Mononuclear cell (primary cell): ENCODE results near the gene MUC20. TPM values are rescaled to one million over a fixed set of nuclear protein-coding genes. Genes with fewer than 3 reads are reported as not detected.
"Not testable (repeated sequence)": the region's sequence is repeated elsewhere in the genome, so short reads cannot be mapped to it uniquely, and the experiment has no call there.

Experiments
- H3K27me3 ChIP-seq: 2 replicates; pipeline ENCODE4 v1.6.0; 2011; ENCODE audit warnings: low read length, control low read depth; ENCODE audit not compliant: insufficient read depth
- H3K4me1 ChIP-seq: 2 replicates; pipeline ENCODE4 v1.5.1; 2011; ENCODE audit warnings: mild to moderate bottlenecking, low read length, control low read depth; ENCODE audit not compliant: insufficient read depth
- H3K4me3 ChIP-seq: 2 replicates; pipeline ENCODE4 v1.5.1; 2011; ENCODE audit warnings: mild to moderate bottlenecking, low read length, moderate library complexity
- H3K9me3 ChIP-seq: 2 replicates; pipeline ENCODE4 v1.5.1; 2011; ENCODE audit warnings: low read depth, mild to moderate bottlenecking, control low read depth, low read length
- total RNA-seq: library from RNA; depleted of rRNA; stranded (reverse); fragments of >200 nt; gene quantifications from one replicate; pipeline ENCODE4 v1.2.3, GENCODE V29; 2012

Gene MUC20
- total RNA-seq, 1 donor, result 0.84 TPM

DNA sequence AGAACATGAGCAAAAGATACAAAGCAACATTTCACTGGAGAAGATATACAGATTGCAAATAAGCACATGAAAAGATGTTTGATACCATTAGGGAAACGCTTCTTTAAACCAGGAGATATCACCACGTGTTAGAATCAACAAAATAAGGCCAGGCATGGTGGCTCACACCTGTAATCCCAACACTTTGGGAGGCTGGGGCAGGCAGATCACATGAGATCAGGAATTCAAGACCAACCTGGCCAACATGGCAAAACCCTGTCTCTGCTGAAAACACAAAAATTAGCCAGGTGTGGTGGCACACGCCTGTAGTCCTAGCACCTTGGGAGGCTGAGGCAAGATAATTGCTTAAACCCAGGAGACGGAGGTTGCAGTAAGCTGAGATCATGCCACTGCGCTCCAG lies 20.5 kb upstream of the MUC20 start:
- Histone ChIP-seq H3K4me3 (no peak overlapping the region), H3K27me3 (no peaks in the 10 kb centered on the region), H3K4me1 (no peaks in the 10 kb centered on the region), H3K9me3 (no peaks in the 10 kb centered on the region)

DNA sequence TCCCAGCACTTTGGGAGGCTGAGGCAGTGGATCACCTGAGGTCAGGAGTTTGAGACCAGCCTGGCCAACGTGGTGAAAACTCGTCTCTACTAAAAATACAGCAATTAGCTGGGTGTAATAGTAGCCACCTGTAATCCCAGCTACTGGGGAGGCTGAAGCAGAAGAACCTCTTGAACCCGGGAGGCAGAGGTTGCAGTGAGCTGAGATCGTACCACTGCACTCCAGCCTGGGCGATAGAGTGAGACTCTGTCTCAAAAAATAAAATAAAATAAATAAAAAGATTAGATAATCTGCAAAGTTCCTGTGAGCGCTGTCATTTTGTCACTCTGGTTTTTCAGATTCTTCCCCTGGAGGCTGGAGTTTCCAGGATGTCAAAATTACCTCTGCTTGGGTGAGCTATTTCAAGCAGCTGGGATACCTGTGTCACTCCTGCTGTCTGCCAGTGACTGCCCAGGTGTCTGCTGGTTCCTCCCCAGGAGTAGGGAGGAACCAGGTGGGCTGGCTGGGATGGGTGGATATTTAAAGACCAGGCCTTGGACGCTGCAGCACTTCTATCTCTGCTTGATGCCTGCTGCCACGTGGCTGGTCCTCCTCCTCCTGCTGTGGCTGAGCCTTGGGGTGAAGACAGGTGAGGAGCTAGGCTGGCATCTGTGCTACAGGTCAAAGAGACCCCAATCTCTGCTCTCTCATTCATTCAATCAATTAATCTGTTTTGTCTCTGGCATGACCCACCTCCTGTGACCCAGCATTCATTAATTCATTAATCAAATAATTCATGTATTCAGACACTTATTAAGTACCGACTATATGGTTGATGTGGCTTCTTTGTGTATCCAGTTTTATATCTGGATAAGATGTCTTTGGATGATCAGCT lies 19.5 kb upstream of the MUC20 start:
- H3K4me1 ChIP-seq, result no peaks in the 10 kb centered on the region
- H3K9me3 ChIP-seq, result no peaks in the 10 kb centered on the region
- no peaks in the 10 kb centered on the region for H3K27me3 ChIP-seq
- no peak overlapping the region for H3K4me3 ChIP-seq

DNA sequence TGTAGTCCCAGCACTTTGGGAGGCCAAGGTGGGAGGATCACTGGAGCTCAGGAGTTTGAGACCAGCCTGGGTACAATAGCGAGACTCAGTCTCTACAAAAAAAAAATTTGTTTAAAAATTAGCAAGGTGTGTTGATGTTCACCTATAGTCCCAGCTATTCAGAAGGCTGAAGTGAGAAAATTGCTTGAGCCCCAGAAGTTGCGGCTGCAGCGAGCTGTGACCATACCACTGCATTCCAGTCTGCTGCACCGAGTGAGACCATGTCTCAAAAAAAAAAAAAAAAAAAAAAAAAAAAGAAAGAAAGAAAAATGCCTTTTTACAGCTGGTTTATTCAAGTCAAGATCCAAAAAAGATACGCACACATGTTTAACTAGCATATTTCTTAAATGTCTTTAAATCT lies 17.0 kb upstream of the MUC20 start:
- Histone ChIP-seq H3K9me3 (no peaks in the 10 kb centered on the region), H3K4me1 (no peaks in the 10 kb centered on the region), H3K4me3 (no peak overlapping the region), H3K27me3 (no peaks in the 10 kb centered on the region)

DNA sequence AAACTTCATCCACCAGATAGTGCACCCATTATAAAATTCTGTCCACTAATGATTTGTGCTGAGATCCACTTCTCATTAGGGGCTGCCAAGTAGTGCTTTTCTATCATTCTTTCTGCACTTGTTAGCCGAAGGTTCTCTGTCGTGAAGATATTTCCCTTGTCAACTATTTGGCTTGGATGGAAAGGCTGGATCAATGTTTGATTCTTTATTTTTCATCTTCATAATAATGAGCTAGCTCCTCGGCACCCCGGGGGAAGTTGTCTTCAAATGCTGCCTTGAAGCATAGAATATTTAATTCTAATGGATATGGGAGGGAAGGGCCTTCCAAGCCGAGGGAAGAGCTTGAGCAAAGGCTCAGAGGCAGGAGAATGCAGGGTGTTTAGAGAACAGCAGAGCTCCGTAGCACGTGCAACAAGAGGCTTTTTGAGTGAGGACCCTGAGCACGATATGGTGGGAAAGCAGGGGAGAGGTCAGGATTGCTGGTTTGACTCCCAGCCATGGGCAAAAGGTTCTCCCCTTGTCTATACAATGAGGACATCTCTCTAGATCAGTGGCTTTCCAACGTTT lies 16.3 kb upstream of the MUC20 start:
- H3K9me3 ChIP-seq, result no peaks in the 10 kb centered on the region
- no peak overlapping the region for H3K4me3 ChIP-seq
- H3K4me1 ChIP-seq, result no peaks in the 10 kb centered on the region
- no peaks in the 10 kb centered on the region for H3K27me3 ChIP-seq

DNA sequence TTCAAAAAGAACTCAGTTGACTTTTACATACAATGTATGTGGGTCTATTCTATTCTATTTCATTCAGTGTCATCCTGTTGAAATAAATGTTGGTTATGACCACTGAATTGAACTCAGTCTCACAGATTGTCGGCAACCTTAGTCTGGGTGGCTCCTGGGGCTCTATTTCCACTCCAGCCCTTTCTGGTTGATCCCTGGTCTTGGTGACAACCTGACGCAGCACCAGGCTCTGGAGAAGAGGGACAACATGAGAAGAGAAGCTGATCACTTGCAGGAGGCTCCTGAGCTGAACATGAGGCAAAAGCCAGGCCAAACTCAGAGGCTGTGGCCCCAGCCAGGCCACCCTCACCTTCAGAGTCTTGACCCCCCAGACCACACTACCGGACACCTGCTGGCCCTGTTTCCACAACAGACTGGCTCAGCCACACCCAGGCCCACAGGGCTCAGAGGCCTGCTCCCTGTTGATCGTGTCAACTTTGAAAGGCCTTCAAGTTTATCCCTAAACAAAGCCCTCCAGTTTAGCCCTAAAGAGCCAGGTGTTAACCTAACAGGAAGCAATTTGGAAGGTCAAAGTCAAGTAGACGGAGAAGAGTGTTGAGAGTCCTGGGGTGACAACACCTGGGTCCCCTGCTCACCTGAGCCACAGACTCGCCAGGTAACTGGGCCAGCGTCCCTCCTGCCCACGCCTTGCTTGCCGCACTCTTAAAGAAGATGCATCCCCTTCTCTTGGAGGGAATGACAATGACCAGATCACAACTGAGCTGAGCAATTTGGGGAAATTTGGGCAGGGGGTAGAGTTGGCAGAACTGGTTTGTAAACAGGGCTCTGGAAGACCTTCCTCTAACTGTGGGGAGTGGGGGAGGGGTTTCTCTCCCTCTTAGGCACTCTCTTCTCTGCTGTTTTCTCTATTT lies 15.4 kb upstream of the MUC20 start:
- H3K4me3 ChIP-seq, result no peak overlapping the region
- H3K4me1 ChIP-seq, result no peaks in the 10 kb centered on the region
- no peaks in the 10 kb centered on the region for H3K27me3 ChIP-seq
- H3K9me3 ChIP-seq, result no peaks in the 10 kb centered on the region

DNA sequence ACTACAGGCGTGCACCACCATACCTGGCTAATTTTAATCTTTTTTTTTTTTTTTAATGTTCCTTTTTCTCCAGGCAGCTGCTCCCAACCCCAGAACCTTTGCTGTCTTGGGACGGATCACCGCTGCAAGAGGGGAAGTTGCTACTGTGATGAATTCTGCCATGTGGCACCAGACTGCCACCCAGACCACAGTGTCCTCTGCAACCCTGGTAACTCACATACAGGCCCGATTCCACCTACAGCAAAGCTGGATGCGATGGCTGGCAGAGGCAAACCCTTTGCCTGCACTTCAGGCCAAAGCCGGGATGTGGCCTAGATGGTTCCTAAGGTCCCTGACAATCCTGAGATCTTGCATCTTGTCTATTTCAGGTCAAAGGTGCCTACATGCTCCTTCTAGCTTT lies 12.7 kb upstream of the MUC20 start:
- Histone ChIP-seq H3K27me3 (no peaks in the 10 kb centered on the region), H3K9me3 (no peaks in the 10 kb centered on the region), H3K4me1 (no peaks in the 10 kb centered on the region), H3K4me3 (no peak overlapping the region)

DNA sequence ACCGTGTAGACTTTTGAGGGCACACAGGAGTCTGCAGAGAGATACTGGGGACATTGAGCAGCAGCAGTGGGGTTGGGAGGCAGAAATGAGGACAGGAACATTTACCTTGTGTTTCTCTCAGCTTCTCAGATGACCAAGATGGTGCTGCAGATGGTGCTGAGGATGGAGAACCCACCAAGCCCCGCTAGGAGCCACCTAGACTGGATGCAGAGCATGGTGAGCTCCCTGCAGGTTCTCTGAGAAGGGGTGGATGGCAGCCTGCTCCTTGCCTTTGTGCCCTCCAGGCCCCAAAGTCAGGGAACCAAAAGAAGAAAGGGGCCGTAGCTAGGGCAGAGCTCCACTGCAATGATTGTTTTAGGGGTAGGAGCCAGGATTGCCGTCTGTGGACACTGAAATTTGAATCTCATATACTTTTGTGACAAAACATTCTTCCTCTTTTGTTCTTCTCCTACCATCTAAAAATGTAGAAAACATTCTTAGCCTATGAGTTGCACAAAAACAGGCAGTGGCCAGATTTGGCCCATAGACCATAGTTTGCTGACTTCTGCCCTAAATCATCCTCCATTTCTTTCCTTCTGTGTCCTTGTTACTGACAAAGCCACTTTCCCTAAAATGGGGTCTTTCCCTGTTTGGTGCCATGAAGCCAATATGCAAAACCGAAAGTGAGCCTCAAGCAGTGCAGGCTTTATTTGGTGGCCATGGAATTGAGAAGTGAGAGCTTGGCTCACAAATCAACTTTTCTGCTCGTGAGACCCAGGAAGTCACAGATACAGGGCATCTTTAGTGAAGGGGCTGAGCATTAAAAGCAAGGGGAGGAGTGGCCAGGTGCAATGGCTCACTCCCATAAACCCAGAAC lies 11.9 kb upstream of the MUC20 start:
- no peaks in the 10 kb centered on the region for H3K4me1 ChIP-seq
- no peak overlapping the region for H3K4me3 ChIP-seq
- no peaks in the 10 kb centered on the region for H3K9me3 ChIP-seq
- H3K27me3 ChIP-seq, result no peaks in the 10 kb centered on the region

DNA sequence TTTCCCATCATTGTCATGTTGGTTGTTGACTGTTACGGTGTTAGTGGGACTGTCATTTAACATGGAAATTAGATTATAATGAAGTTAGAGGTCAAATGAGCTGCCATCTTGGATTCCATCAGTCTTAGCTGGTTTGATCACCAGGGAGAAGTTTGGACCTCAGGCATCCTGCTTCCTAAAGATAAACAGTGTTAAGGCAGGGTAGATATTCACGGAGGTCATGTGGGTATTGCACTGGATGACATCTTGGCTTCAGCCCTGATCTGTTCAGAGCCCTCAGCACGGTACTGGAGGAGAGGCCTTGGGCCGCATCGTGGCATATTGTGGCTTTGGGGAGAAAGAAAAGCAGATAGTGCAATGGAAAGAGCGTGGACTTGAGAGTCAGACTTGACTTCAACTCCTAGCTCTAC lies 11.1 kb upstream of the MUC20 start:
- H3K9me3 ChIP-seq, result no peaks in the 10 kb centered on the region
- no peaks in the 10 kb centered on the region for H3K27me3 ChIP-seq
- no peaks in the 10 kb centered on the region for H3K4me1 ChIP-seq
- no peak overlapping the region for H3K4me3 ChIP-seq

DNA sequence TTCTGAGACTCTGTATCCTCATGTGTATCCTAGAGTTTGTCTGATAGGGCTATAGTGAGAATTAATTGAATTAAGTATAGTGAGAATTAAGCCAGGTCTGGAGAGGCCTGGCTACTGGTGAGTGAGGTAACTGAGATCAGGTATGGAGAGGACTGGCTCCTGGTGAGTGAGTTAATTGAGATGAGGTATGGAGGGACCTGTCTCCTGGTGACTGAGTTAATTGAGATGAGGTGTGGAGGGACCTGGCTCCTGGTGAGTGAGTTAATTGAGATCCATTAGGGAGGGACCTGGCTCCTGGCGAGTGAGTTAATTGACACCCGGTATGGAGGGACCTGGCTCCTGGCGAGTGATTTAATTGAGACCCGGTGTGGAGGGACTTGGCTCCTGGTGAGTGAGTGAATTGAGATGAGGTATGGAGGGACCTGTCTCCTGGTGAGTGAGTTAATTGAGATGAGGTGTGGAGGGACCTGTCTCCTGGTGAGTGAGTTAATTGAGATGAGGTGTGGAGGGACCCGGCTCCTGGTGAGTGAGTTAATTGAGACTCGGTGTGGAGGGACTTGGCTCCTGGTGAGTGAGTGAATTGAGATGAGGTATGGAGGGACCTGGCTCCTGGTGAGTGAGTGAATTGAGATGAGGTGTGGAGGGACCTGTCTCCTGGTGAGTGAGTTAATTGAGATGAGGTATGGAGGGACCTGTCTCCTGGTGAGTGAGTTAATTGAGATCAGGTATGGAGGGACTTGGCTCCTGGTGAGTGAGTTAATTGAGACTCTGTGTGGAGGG lies 10.5 kb upstream of the MUC20 start:
- not testable (repeated sequence) for H3K4me1 ChIP-seq, H3K4me3 ChIP-seq, H3K9me3 ChIP-seq, H3K27me3 ChIP-seq

DNA sequence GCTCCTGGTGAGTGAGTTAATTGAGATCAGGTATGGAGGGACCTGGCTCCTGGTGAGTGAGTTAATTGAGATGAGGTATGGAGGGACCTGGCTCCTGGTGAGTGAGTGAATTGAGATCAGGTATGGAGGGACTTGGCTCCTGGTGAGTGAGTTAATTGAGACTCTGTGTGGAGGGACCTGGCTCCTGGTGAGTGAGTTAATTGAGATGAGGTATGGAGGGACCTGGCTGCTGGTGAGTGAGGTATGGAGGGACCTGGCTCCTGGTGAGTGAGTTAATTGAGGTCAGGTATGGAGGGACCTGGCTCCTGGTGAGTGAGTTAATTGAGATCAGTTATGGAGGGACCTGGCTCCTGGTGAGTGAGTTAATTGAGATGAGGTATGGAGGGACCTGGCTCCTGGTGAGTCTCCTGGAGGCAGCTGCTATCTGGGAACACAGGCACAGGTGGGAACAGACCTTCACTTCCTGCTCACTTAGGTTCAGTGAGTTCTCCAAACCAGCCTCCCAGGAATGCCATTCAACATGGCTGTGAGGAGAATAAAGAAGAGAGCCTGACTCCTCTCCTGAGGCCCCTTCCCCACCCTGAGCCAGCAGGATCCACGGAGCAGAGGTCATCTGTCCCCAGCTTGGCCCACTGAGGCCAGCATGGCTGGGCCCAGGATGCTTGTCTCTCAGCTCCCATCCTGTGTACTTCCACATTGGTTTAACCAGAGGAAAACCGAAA lies 9.5 kb upstream of the MUC20 start:
- not testable (repeated sequence) for H3K4me1 ChIP-seq, H3K9me3 ChIP-seq, H3K27me3 ChIP-seq, H3K4me3 ChIP-seq

DNA sequence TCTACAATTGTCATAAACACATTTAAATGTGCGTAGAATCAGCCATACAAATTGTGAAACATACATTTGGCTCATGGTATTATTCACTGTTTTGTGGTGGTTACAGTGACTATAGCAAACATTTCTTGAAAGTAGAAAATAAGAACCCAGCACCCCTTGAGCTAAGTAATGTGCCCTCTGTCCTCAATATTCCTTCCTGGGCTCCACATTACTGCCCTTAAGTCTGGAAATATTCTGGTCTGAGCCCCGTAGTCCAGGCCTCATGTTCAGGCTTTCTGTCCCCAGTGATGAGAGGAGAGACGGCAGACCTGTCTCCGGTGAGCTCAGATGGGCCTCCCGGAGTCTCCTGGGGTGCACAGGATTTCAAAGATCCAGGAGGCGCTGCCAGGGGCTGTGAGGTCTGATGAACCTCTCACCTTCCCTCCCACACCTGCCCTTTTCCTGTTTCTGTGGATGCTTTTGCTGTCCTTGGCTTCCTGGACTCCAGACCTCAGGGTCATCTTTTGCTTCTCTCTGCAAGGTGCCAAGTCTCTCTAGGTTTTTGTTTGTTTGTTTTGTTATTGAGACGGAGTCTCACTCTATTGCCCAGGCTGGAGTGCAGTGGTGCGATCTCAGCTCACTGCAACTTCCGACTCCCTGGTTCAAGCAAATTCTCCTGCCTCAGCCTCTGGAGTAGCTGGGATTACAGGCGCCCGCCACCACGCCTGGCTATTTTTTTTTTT lies 8.8 kb upstream of the MUC20 start:
- no peak overlapping the region for H3K4me3 ChIP-seq
- H3K9me3 ChIP-seq, result no peaks in the 10 kb centered on the region
- no peaks in the 10 kb centered on the region for H3K4me1 ChIP-seq
- H3K27me3 ChIP-seq, result no peaks in the 10 kb centered on the region

DNA sequence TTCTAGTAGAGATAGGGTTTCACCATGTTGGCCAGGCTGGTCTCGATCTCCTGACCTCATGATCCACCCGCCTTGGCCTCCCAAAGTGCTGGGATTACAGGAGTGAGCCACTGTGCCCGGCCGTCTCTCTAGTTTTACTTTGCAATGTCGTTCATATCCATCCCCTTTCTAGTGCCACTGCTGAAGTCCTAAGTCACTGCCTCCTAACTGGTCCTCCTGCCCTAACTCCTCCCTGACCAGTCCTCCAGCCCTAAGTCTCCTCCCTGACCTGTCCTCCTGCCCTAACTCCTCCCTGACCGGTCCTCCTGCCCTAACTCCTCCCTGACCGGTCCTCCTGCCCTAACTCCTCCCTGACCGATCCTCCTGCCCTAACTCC lies 8.3 kb upstream of the MUC20 start:
- H3K4me3 ChIP-seq, H3K9me3 ChIP-seq, H3K4me1 ChIP-seq, H3K27me3 ChIP-seq: not testable (repeated sequence)

DNA sequence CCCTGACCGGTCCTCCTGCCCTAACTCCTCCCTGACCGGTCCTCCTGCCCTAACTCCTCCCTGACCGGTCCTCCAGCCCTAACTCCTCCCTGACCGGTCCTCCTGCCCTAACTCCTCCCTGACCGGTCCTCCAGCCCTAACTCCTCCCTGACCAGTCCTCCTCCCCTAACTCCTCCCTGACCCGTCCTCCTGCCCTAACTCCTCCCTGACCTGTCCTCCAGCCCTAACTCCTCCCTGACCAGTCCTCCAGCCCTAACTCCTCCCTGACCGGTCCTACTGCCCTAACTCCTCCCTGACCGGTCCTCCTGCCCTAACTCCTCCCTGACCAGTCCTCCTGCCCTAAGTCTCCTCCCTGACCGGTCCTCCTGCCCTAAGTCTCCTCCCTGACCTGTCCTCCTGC lies 7.6 kb upstream of the MUC20 start:
- not testable (repeated sequence) for H3K9me3 ChIP-seq, H3K27me3 ChIP-seq, H3K4me3 ChIP-seq, H3K4me1 ChIP-seq
